Nephron (organoid): ENCODE results near the gene PHC1.

Experiments used
- H3K27ac Mint-ChIP-seq, 3 experiments: 2 replicates each; pipeline ENCODE4 v1.8.0; 2020; ENCODE audit warnings: mixed read lengths in 3 of 3, mild to moderate bottlenecking in 2 of 3, moderate library complexity in 1 of 3
- H3K27me3 Mint-ChIP-seq: 2 replicates; pipeline ENCODE4 v1.8.0; 2021; ENCODE audit warnings: low read depth, mild to moderate bottlenecking, moderate library complexity, mixed read lengths
- H3K36me3 Mint-ChIP-seq: 2 replicates; pipeline ENCODE4 v1.8.0; 2020; ENCODE audit warnings: low read depth, mixed read lengths
- H3K4me1 Mint-ChIP-seq: 2 replicates; pipeline ENCODE4 v1.8.0; 2020; ENCODE audit warnings: mixed read lengths
- H3K4me3 Mint-ChIP-seq, 3 experiments: 2 replicates each; pipeline ENCODE4 v1.8.0; 2020; ENCODE audit warnings: mild to moderate bottlenecking in 3 of 3, mixed read lengths in 3 of 3, moderate library complexity in 2 of 3
- H3K9me3 Mint-ChIP-seq: 2 replicates; pipeline ENCODE4 v1.8.0; 2020; ENCODE audit warnings: mixed read lengths
- CTCF ChIP-seq, 3 experiments: fragments of 200-600 bp; sonication (generic); IDR thresholded peaks; one replicate each; pipeline ENCODE4 v1.5.0; 2021; ENCODE audit warnings: antibody characterized with exemption in 3 of 3; ENCODE audit not compliant: unreplicated experiment in 3 of 3

PHC1 gene

GRCh38 chr12:8904665-8905064, 9.6 kb upstream of the PHC1 start:
- Mint-ChIP-seq H3K9me3 (peaks cover 3% of the 10 kb centered on the region), H3K27ac (no peak overlapping the region), H3K4me3 (no peak overlapping the region), H3K27me3 (no peaks in the 10 kb centered on the region), H3K36me3 (no peaks in the 10 kb centered on the region), H3K4me1 (peaks cover 20% of the 10 kb centered on the region)
- no peak for TF ChIP-seq CTCF (IDR thresholded peaks at IDR 0.05; ENCODE audit: unreplicated experiment in 3 of 3)

DNA sequence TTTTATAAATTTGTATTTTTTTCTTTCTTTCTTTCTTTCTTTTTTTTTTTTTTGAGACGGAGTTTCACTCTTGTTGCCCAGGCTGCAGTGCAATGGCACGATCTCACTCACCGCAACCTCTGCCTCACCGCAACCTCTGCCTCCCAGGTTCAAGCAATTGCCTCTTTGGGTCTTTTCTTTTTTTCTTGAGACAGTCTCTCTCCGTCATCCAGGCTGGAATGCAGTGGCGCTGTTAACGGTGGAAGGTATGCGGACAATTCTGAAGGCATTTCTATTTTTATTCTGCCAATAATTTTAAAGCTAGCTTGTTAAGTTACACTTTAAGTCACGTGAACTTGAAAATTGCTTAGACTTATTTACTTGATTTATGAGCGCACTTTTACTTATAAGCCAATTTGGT, 8.8 kb upstream of the PHC1 start:
- TF ChIP-seq CTCF (IDR thresholded peaks at IDR 0.05; ENCODE audit: unreplicated experiment in 3 of 3) = no peak
- Mint-ChIP-seq H3K36me3 (no peaks in the 10 kb centered on the region), H3K27ac (peak overlapping the region in 1 of 3 experiments; percentile 31), H3K27me3 (no peaks in the 10 kb centered on the region), H3K4me3 (no peak overlapping the region), H3K4me1 (peaks cover 20% of the 10 kb centered on the region), H3K9me3 (peaks cover 3% of the 10 kb centered on the region)

- TF ChIP-seq CTCF (IDR thresholded peaks at IDR 0.05; ENCODE audit: unreplicated experiment in 3 of 3) = no peak
- H3K36me3 Mint-ChIP-seq = no peaks in the 10 kb centered on the region
- no peak overlapping the region for H3K4me3 Mint-ChIP-seq
- peaks cover 20% of the 10 kb centered on the region for H3K4me1 Mint-ChIP-seq
- H3K27me3 Mint-ChIP-seq = no peaks in the 10 kb centered on the region
- H3K9me3 Mint-ChIP-seq = peaks cover 3% of the 10 kb centered on the region
- peak overlapping the region in 1 of 3 experiments; percentile 31 for H3K27ac Mint-ChIP-seq
These were observed 7.8 kb upstream of the PHC1 start for GRCh38 chr12:8906266-8907180.

DNA sequence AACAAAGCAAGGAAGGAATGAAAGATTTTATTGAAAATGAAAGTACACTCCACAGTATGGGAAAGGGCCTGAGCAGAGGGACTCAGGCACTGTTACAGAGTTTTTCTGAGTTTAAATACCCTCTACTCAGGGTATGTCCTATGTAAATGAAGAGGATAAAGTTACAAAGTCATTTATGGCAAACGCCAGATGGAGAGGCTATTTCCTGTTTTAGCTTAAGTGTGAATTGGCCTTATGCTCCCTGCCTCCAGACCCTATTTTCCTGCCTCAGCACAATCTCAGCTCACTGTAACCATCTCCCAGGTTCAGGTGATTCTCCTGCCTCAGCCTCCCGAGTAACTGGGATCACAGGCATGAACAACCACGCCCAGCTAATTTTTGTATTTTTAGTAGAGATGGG, 6.8 kb upstream of the PHC1 start:
- no peak for TF ChIP-seq CTCF (IDR thresholded peaks at IDR 0.05; ENCODE audit: unreplicated experiment in 3 of 3)
- Mint-ChIP-seq H3K9me3 (peaks cover 3% of the 10 kb centered on the region), H3K27me3 (no peaks in the 10 kb centered on the region), H3K27ac (peak overlapping the region in 2 of 3 experiments; percentile 10 to 49), H3K36me3 (no peaks in the 10 kb centered on the region), H3K4me1 (peaks cover 26% of the 10 kb centered on the region), H3K4me3 (no peak overlapping the region)

DNA sequence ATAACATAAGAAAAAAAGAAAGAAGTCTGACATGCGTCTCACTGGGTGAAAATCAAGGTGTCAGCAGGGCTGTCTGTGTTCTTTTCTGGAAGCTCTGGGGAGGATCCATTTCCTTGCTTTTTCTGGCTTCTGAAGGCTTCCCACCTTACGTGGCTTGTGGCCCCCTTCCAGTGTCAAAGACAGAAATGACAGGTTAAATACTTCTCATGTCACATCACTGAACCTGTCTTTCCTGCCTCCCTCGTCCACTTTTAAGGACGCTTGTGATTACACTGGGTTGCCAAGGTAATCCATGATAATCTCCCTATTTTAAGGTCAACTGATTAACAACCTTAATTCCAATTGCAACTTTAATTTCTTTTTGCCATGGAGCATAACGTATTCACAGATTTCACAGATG, 4.6 kb upstream of the PHC1 start:
- TF ChIP-seq CTCF (IDR thresholded peaks at IDR 0.05; ENCODE audit: unreplicated experiment in 3 of 3) = no peak
- Mint-ChIP-seq H3K27me3 (no peaks in the 10 kb centered on the region), H3K4me3 (no peak overlapping the region), H3K4me1 (peaks cover 43% of the 10 kb centered on the region), H3K9me3 (no peaks in the 10 kb centered on the region), H3K27ac (no peak overlapping the region), H3K36me3 (no peaks in the 10 kb centered on the region)
